Superior temporal gyrus (tissue), 1 donor: Measurements from ENCODE around the gene NUDCD3.

ENCODE experiments used
- DNase-seq: peaks from one replicate; pipeline ENCODE4 v3.0.0-alpha.2; 2016; ENCODE audit errors: extremely low spot score

NUDCD3 gene

GRCh38 chr7:44490351-44491200 lies at the start of gene NUDCD3:
Gene NUDCD3, minus strand, starts transcription at chr7:44490658. Its CDS starts 58 bp downstream, at chr7:44490600.
- peak; percentile 94 for DNase-seq

- no peak for DNase-seq
These were observed 49.4 kb upstream of the NUDCD3 start for GRCh38 chr7:44539669-44540506.

- no peak for DNase-seq
These were observed 48.6 kb upstream of the NUDCD3 start for GRCh38 chr7:44538798-44539668.

GRCh38 chr7:44538093-44538797 lies 47.8 kb upstream of the NUDCD3 start:
- no peak for DNase-seq

- DNase-seq, result no peak
These were observed 47.0 kb upstream of the NUDCD3 start for GRCh38 chr7:44537442-44537841.

GRCh38 chr7:44536090-44536489 lies 45.6 kb upstream of the NUDCD3 start:
- DNase-seq, result no peak

- no peak for DNase-seq
These were observed 45.0 kb upstream of the NUDCD3 start for GRCh38 chr7:44535348-44536064.

- no peak for DNase-seq
These were observed 44.0 kb upstream of the NUDCD3 start for GRCh38 chr7:44534501-44534900.

GRCh38 chr7:44534087-44534486 lies 43.6 kb upstream of the NUDCD3 start:
- no peak for DNase-seq

- DNase-seq, result no peak
These were observed 43.0 kb upstream of the NUDCD3 start for GRCh38 chr7:44533301-44534055.

GRCh38 chr7:44531421-44532380 lies 41.2 kb upstream of the NUDCD3 start:
- no peak for DNase-seq

GRCh38 chr7:44530990-44531389 lies 40.5 kb upstream of the NUDCD3 start:
- no peak for DNase-seq

GRCh38 chr7:44524811-44525388 lies 34.4 kb upstream of the NUDCD3 start:
- DNase-seq, result no peak

- no peak for DNase-seq
These were observed 31.9 kb upstream of the NUDCD3 start for GRCh38 chr7:44522315-44522714.

- no peak for DNase-seq
These were observed 31.1 kb upstream of the NUDCD3 start for GRCh38 chr7:44521347-44522095.

GRCh38 chr7:44520574-44520973 lies 30.1 kb upstream of the NUDCD3 start:
- DNase-seq, result no peak

- no peak for DNase-seq
These were observed 29.1 kb upstream of the NUDCD3 start for GRCh38 chr7:44519546-44519945.
